Nephron (organoid): ENCODE measurements around the gene KLHL29.

Source experiments
- H3K27ac Mint-ChIP-seq, 3 experiments: 2 replicates each; pipeline ENCODE4 v1.8.0; 2020; ENCODE audit warnings: mixed read lengths in 3 of 3, mild to moderate bottlenecking in 2 of 3, moderate library complexity in 1 of 3
- H3K27me3 Mint-ChIP-seq: 2 replicates; pipeline ENCODE4 v1.8.0; 2021; ENCODE audit warnings: low read depth, mild to moderate bottlenecking, moderate library complexity, mixed read lengths
- H3K36me3 Mint-ChIP-seq: 2 replicates; pipeline ENCODE4 v1.8.0; 2020; ENCODE audit warnings: low read depth, mixed read lengths
- H3K4me1 Mint-ChIP-seq: 2 replicates; pipeline ENCODE4 v1.8.0; 2020; ENCODE audit warnings: mixed read lengths
- H3K4me3 Mint-ChIP-seq, 3 experiments: 2 replicates each; pipeline ENCODE4 v1.8.0; 2020; ENCODE audit warnings: mild to moderate bottlenecking in 3 of 3, mixed read lengths in 3 of 3, moderate library complexity in 2 of 3
- H3K9me3 Mint-ChIP-seq: 2 replicates; pipeline ENCODE4 v1.8.0; 2020; ENCODE audit warnings: mixed read lengths
- TF ChIP-seq, protein P1 (sequence below), 3 experiments: fragments of 200-600 bp; sonication (generic); IDR thresholded peaks; one replicate each; pipeline ENCODE4 v1.5.0; 2021; ENCODE audit warnings: antibody characterized with exemption in 3 of 3; ENCODE audit not compliant: unreplicated experiment in 3 of 3

Gene KLHL29

GRCh38 chr2:23512778-23513177, 127.8 kb downstream of the KLHL29 start:
- H3K36me3 Mint-ChIP-seq = no peaks in the 10 kb centered on the region
- TF ChIP-seq, protein P1, sequence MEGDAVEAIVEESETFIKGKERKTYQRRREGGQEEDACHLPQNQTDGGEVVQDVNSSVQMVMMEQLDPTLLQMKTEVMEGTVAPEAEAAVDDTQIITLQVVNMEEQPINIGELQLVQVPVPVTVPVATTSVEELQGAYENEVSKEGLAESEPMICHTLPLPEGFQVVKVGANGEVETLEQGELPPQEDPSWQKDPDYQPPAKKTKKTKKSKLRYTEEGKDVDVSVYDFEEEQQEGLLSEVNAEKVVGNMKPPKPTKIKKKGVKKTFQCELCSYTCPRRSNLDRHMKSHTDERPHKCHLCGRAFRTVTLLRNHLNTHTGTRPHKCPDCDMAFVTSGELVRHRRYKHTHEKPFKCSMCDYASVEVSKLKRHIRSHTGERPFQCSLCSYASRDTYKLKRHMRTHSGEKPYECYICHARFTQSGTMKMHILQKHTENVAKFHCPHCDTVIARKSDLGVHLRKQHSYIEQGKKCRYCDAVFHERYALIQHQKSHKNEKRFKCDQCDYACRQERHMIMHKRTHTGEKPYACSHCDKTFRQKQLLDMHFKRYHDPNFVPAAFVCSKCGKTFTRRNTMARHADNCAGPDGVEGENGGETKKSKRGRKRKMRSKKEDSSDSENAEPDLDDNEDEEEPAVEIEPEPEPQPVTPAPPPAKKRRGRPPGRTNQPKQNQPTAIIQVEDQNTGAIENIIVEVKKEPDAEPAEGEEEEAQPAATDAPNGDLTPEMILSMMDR (IDR thresholded peaks at IDR 0.05; ENCODE audit: unreplicated experiment in 3 of 3) = no peak
- peak overlapping the region in 2 of 3 experiments; percentile 72 to 79 for H3K27ac Mint-ChIP-seq
- peaks cover 10% of the 10 kb centered on the region for H3K27me3 Mint-ChIP-seq
- H3K4me1 Mint-ChIP-seq = peaks cover 67% of the 10 kb centered on the region
- no peaks in the 10 kb centered on the region for H3K9me3 Mint-ChIP-seq
- no peak overlapping the region for H3K4me3 Mint-ChIP-seq

DNA sequence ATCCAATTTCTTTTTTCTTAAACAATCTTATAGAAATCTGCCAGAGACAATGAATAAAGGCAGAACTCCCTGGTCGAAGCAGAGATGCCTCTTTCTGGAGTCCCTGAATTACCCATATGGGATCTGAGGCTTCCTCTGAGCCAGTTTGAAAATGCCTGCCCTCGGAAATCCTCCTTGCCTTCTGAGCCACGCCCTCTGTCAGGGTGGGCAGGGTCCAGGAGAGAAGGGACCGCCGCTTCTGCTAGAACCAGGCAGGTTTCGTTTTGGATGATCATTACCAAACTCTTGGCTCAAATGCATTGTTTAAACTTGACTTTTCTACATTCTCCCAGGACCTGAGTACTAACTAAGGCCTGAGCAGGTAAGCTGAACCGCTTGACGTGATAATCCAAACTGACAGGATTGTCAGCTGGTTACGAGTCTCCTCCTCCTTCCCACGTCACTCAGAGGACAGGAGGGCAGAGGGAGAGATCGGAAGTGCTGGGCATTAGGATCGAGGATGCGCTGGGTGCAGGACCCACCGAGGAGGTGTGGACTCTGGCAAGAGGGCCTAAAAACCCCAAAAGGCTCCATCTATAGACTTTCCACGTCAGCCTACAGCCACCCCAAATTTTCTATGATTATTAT, 128.4 kb downstream of the KLHL29 start:
- no peaks in the 10 kb centered on the region for H3K36me3 Mint-ChIP-seq
- peaks cover 67% of the 10 kb centered on the region for H3K4me1 Mint-ChIP-seq
- peak overlapping the region; percentile 54 to 79 (median 72) for H3K27ac Mint-ChIP-seq
- TF ChIP-seq, protein P1 (IDR thresholded peaks at IDR 0.05; ENCODE audit: unreplicated experiment in 3 of 3) = no peak
- peaks cover 10% of the 10 kb centered on the region for H3K27me3 Mint-ChIP-seq
- H3K4me3 Mint-ChIP-seq = peak overlapping the region in 2 of 3 experiments; percentile 8 to 65
- no peaks in the 10 kb centered on the region for H3K9me3 Mint-ChIP-seq

DNA sequence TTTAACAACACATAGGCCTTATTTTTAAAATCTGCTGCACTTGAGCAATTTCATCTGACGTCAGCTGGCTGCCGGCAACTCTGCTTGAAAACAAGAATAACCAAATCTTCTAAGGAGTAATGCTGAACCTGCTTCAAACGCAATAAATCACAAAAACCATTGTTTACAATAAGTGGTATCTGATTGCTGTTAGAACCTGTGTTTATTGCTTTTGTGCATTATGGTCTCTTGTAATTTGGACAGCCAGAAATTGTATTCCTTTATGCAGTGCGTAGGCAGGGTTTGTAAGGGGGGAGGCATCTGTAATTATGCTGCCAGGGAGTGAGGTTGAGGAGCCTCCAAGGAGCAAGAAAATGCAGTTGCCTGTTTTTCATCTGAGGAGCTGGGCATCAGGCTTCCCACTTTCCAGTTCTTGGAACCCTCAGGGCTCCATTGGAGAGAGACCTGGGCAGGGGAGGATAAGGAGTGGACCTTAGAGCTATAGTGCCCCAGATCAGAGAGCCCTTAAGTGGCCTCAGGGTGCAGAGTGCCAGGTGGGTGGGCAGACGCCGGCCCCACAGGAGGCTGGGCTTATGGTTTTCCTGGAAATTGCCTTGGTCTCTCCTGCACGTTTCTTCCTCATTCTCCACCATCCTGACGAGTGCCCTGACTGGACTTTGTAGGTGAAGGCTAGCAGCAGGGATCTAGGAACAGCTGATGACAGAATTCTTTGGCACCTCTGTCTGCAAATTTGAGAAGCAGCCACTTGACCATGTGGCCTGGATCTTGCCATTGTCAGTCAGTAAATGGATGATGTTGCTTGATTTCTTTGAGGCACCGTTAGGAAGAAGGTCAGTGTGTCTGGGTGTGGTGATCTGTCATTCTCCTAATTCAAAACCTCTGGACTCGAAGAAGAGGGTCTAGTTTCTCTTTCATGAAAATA, 129.2 kb downstream of the KLHL29 start:
- peak overlapping the region; percentile 54 to 79 (median 70) for H3K27ac Mint-ChIP-seq
- peaks cover 10% of the 10 kb centered on the region for H3K27me3 Mint-ChIP-seq
- H3K4me1 Mint-ChIP-seq = peaks cover 70% of the 10 kb centered on the region
- peak overlapping the region in 1 of 3 experiments; percentile 3 for H3K4me3 Mint-ChIP-seq
- no peaks in the 10 kb centered on the region for H3K36me3 Mint-ChIP-seq
- TF ChIP-seq, protein P1 (IDR thresholded peaks at IDR 0.05; ENCODE audit: unreplicated experiment in 3 of 3) = no peak
- H3K9me3 Mint-ChIP-seq = no peaks in the 10 kb centered on the region

- no peak overlapping the region for H3K4me3 Mint-ChIP-seq
- peaks cover 6% of the 10 kb centered on the region for H3K27me3 Mint-ChIP-seq
- H3K36me3 Mint-ChIP-seq = no peaks in the 10 kb centered on the region
- peak overlapping the region; percentile 24 to 32 (median 24) for H3K27ac Mint-ChIP-seq
- peaks cover 79% of the 10 kb centered on the region for H3K4me1 Mint-ChIP-seq
- TF ChIP-seq, protein P1 (IDR thresholded peaks at IDR 0.05; ENCODE audit: unreplicated experiment in 3 of 3) = no peak
- H3K9me3 Mint-ChIP-seq = no peaks in the 10 kb centered on the region
Observed at GRCh38 chr2:23516520-23517256, 131.7 kb downstream of the KLHL29 start.

- no peaks in the 10 kb centered on the region for H3K36me3 Mint-ChIP-seq
- no peaks in the 10 kb centered on the region for H3K9me3 Mint-ChIP-seq
- peaks cover 85% of the 10 kb centered on the region for H3K4me1 Mint-ChIP-seq
- peak overlapping the region in 1 of 3 experiments; percentile 29 for H3K4me3 Mint-ChIP-seq
- peak overlapping the region; percentile 43 to 61 (median 47) for H3K27ac Mint-ChIP-seq
- H3K27me3 Mint-ChIP-seq = peaks cover 15% of the 10 kb centered on the region
- TF ChIP-seq, protein P1 (IDR thresholded peaks at IDR 0.05; ENCODE audit: unreplicated experiment in 3 of 3) = no peak
Observed at GRCh38 chr2:23518481-23519333, 133.7 kb downstream of the KLHL29 start.
